Putamen (tissue), 1 donor: ENCODE results near the gene RRP12.
"Not testable (repeated sequence)": the region's sequence is repeated elsewhere in the genome, so short reads cannot be mapped to it uniquely, and the experiment has no call there.

Experiments
- DNase-seq: peaks from one replicate; pipeline ENCODE4 v3.0.0-alpha.2; 2016; ENCODE audit warnings: low spot score

Gene RRP12

GRCh38 chr10:97367126-97367649 lies 34.0 kb downstream of the RRP12 start:
- no peak for DNase-seq

GRCh38 chr10:97366572-97366971 lies 34.6 kb downstream of the RRP12 start:
- DNase-seq, result no peak

GRCh38 chr10:97365761-97366351 lies 35.3 kb downstream of the RRP12 start:
- DNase-seq, result no peak

- DNase-seq, result no peak
Measured at GRCh38 chr10:97363071-97363470, 38.1 kb downstream of the RRP12 start.

- DNase-seq, result no peak
Measured at GRCh38 chr10:97362310-97363033, 38.7 kb downstream of the RRP12 start.

- DNase-seq, result no peak
Measured at GRCh38 chr10:97361537-97361901, 39.6 kb downstream of the RRP12 start.

GRCh38 chr10:97360705-97361536 lies 40.2 kb downstream of the RRP12 start:
- no peak for DNase-seq

GRCh38 chr10:97358781-97359180 lies 42.4 kb downstream of the RRP12 start:
- DNase-seq, result no peak

GRCh38 chr10:97358349-97358748 lies 42.8 kb downstream of the RRP12 start:
- DNase-seq, result no peak

- DNase-seq, result no peak
Measured at GRCh38 chr10:97356918-97357317, 44.2 kb downstream of the RRP12 start.

GRCh38 chr10:97356318-97356914 lies 44.7 kb downstream of the RRP12 start:
- no peak for DNase-seq

- DNase-seq, result no peak
Measured at GRCh38 chr10:97355571-97355975, 45.6 kb downstream of the RRP12 start.

- DNase-seq, result no peak
Measured at GRCh38 chr10:97353945-97354344, 47.2 kb downstream of the RRP12 start.

GRCh38 chr10:97349752-97350513 lies 51.2 kb downstream of the RRP12 start:
- no peak for DNase-seq

- no peak for DNase-seq
Measured at GRCh38 chr10:97347317-97347716, 53.8 kb downstream of the RRP12 start.

GRCh38 chr10:97343664-97344063 lies 57.5 kb downstream of the RRP12 start:
- not testable (repeated sequence) for DNase-seq

GRCh38 chr10:97341416-97341815 lies 59.7 kb downstream of the RRP12 start:
- no peak for DNase-seq

- DNase-seq, result no peak
Measured at GRCh38 chr10:97338041-97338440, 63.1 kb downstream of the RRP12 start.

GRCh38 chr10:97336942-97337831 lies 64.0 kb downstream of the RRP12 start:
- DNase-seq, result no peak

- no peak for DNase-seq
Measured at GRCh38 chr10:97336446-97336845, 64.7 kb downstream of the RRP12 start.

- DNase-seq, result no peak
Measured at GRCh38 chr10:97336006-97336405, 65.1 kb downstream of the RRP12 start.
